ENCODE results near the gene HAUS7. TPM values are rescaled to one million over a fixed set of nuclear protein-coding genes. Genes with fewer than 3 reads are reported as not detected.

The HAUS7 gene
- total and polyA plus RNA-seq, 9 donors = 9.3 to 28.7 (median 18.7) TPM

- no peaks in the 10 kb centered on the region for H3K27me3 ChIP-seq
- intact Hi-C loops (cut with DNase I) = no loop called here
- 27 to 48% (median 43%) methylated on average over 11 of the region's 11 CpGs for WGBS, 3 donors
- H3K27ac ChIP-seq = no peak overlapping the region
- no peaks in the 10 kb centered on the region for H3K36me3 ChIP-seq
- no peak for DNase-seq
- no peak overlapping the region for H3K4me3 ChIP-seq
- peaks cover 10% of the 10 kb centered on the region for H3K4me1 ChIP-seq (ENCODE audit: insufficient read depth)
- TF ChIP-seq CTCF (IDR thresholded peaks at IDR 0.05) (no peak), POLR2A (IDR thresholded peaks at IDR 0.05) (no peak), EP300 (IDR thresholded peaks at IDR 0.05) (no peak)
- H3K9me3 ChIP-seq = no peaks in the 10 kb centered on the region
Measured at GRCh38 chrX:153491918-153492317, 21.5 kb upstream of the HAUS7 start.

GRCh38 chrX:153491351-153491914 is 21.1 kb upstream of the HAUS7 start:
- no peaks in the 10 kb centered on the region for H3K9me3 ChIP-seq
- intact Hi-C loops (cut with DNase I) = no loop called here
- peaks cover 10% of the 10 kb centered on the region for H3K4me1 ChIP-seq (ENCODE audit: insufficient read depth)
- DNase-seq = peak in 1 of 5 donors; percentile 39
- no peak overlapping the region for H3K27ac ChIP-seq
- H3K4me3 ChIP-seq = no peak overlapping the region
- TF ChIP-seq EP300 (IDR thresholded peaks at IDR 0.05) = no peak
- TF ChIP-seq CTCF (IDR thresholded peaks at IDR 0.05) = no peak
- TF ChIP-seq POLR2A (IDR thresholded peaks at IDR 0.05) = no peak
- no peaks in the 10 kb centered on the region for H3K27me3 ChIP-seq
- WGBS, 3 donors = 54 to 68% (median 58%) methylated on average over 10 of the region's 10 CpGs
- H3K36me3 ChIP-seq = no peaks in the 10 kb centered on the region

- WGBS, 3 donors = 84 to 90% (median 85%) methylated on average over 9 to 20 of the region's 20 CpGs
Measured at GRCh38 chrX:153490217-153490930, 20.0 kb upstream of the HAUS7 start.

More at GRCh38 chrX:153490217-153490930, 20.0 kb upstream of the HAUS7 start:
- Histone ChIP-seq H3K4me1 (ENCODE audit: insufficient read depth) (peaks cover 10% of the 10 kb centered on the region), H3K27me3 (no peaks in the 10 kb centered on the region), H3K27ac (no peak overlapping the region), H3K4me3 (no peak overlapping the region), H3K9me3 (no peaks in the 10 kb centered on the region), H3K36me3 (no peaks in the 10 kb centered on the region)
- TF ChIP-seq CTCF (IDR thresholded peaks at IDR 0.05) (no peak), EP300 (IDR thresholded peaks at IDR 0.05) (no peak), POLR2A (IDR thresholded peaks at IDR 0.05) (no peak)
- intact Hi-C loops (cut with DNase I) = no loop called here
- DNase-seq = no peak
